H9 (cell line): ENCODE data around the gene ADAMTSL3. TPM values are rescaled to one million over a fixed set of nuclear protein-coding genes. Genes with fewer than 3 reads are reported as not detected.

Source experiments
- DNase-seq: peaks from one replicate; pipeline ENCODE4 v3.0.0-alpha.2; 2017
- H2AFZ ChIP-seq: one replicate; pipeline ENCODE4 v1.6.1; 2013; ENCODE audit warnings: mild to moderate bottlenecking, low read length, control low read depth, moderate library complexity
- H2AK5ac ChIP-seq: 2 replicates; pipeline ENCODE4 v1.6.1; 2013; ENCODE audit warnings: low read length, control low read depth, mixed read lengths; ENCODE audit not compliant: insufficient read length
- H2BK120ac ChIP-seq: one replicate; pipeline ENCODE4 v1.6.1; 2013; ENCODE audit warnings: low read depth, mild to moderate bottlenecking, low read length, control low read depth, inconsistent platforms; ENCODE audit not compliant: poor library complexity, severe bottlenecking
- H2BK12ac ChIP-seq: 2 replicates; pipeline ENCODE4 v1.6.1; 2013; ENCODE audit warnings: low read length, control low read depth, mixed read lengths, low read depth; ENCODE audit not compliant: insufficient read length
- H2BK15ac ChIP-seq: 2 replicates; pipeline ENCODE4 v1.6.1; 2013; ENCODE audit warnings: low read depth, low read length, control low read depth
- H2BK20ac ChIP-seq: one replicate; pipeline ENCODE4 v1.6.1; 2013; ENCODE audit warnings: low read depth, mild to moderate bottlenecking, low read length, control low read depth, inconsistent platforms; ENCODE audit not compliant: poor library complexity, severe bottlenecking
- H2BK5ac ChIP-seq: 2 replicates; pipeline ENCODE4 v1.6.1; 2013; ENCODE audit warnings: low read length, control low read depth, mixed read lengths; ENCODE audit not compliant: insufficient read length
- H3K14ac ChIP-seq: 2 replicates; pipeline ENCODE4 v1.6.1; 2013; ENCODE audit warnings: low read length, control low read depth; ENCODE audit not compliant: insufficient read depth
- H3K18ac ChIP-seq: 2 replicates; pipeline ENCODE4 v1.6.1; 2013; ENCODE audit warnings: low read depth, mild to moderate bottlenecking, mixed read lengths, low read length, control low read depth; ENCODE audit not compliant: insufficient read length
- H3K23ac ChIP-seq: 2 replicates; pipeline ENCODE4 v1.6.1; 2013; ENCODE audit warnings: low read length, control low read depth, mixed read lengths, low read depth; ENCODE audit not compliant: insufficient read length
- H3K23me2 ChIP-seq: 2 replicates; pipeline ENCODE4 v1.6.1; 2013; ENCODE audit warnings: low read depth, mild to moderate bottlenecking, mixed read lengths, low read length, control low read depth; ENCODE audit not compliant: insufficient read length, poor library complexity, severe bottlenecking
- H3K27ac ChIP-seq: 2 replicates; pipeline ENCODE4 v1.5.1; 2013; ENCODE audit warnings: low read length, control low read depth, mixed read lengths, low read depth; ENCODE audit not compliant: insufficient read length
- H3K27me3 ChIP-seq: 2 replicates; pipeline ENCODE4 v1.6.1; 2013; ENCODE audit warnings: low read length, control low read depth, inconsistent platforms; ENCODE audit not compliant: insufficient read depth
- H3K4ac ChIP-seq: 2 replicates; pipeline ENCODE4 v1.6.1; 2013; ENCODE audit warnings: low read depth, mild to moderate bottlenecking, control low read depth, inconsistent platforms, low read length, moderate library complexity
- H3K4me1 ChIP-seq: 2 replicates; pipeline ENCODE4 v1.6.1; 2013; ENCODE audit warnings: low read length, control low read depth, inconsistent platforms; ENCODE audit not compliant: insufficient read depth
- H3K4me2 ChIP-seq: 2 replicates; pipeline ENCODE4 v1.6.1; 2013; ENCODE audit warnings: low read length, control low read depth, mixed read lengths; ENCODE audit not compliant: insufficient read length, insufficient read depth
- H3K56ac ChIP-seq: 2 replicates; pipeline ENCODE4 v1.6.1; 2013; ENCODE audit warnings: low read depth, mild to moderate bottlenecking, mixed read lengths, low read length, control low read depth; ENCODE audit not compliant: insufficient read length
- H3K79me1 ChIP-seq: 2 replicates; pipeline ENCODE4 v1.6.1; 2013; ENCODE audit warnings: low read depth, mild to moderate bottlenecking, moderate library complexity, low read length, control low read depth, inconsistent platforms; ENCODE audit not compliant: insufficient read depth, poor library complexity, severe bottlenecking
- H3K79me2 ChIP-seq: 2 replicates; pipeline ENCODE4 v1.6.1; 2013; ENCODE audit warnings: low read length, control low read depth, inconsistent platforms; ENCODE audit not compliant: insufficient read depth
- H3K9ac ChIP-seq: 2 replicates; pipeline ENCODE4 v1.6.1; 2013; ENCODE audit warnings: low read length, control low read depth, mixed read lengths; ENCODE audit not compliant: insufficient read length; ENCODE audit errors: extremely low read depth
- H3K9me3 ChIP-seq: one replicate; pipeline ENCODE4 v1.6.1; 2013; ENCODE audit warnings: low read depth, low read length, inconsistent platforms; ENCODE audit not compliant: control insufficient read depth
- H3T11ph ChIP-seq: one replicate; pipeline ENCODE4 v1.6.1; 2013; ENCODE audit warnings: mild to moderate bottlenecking, low read length, control low read depth, inconsistent platforms
- H4K20me1 ChIP-seq: one replicate; pipeline ENCODE4 v1.6.1; 2013; ENCODE audit not compliant: control insufficient read depth, insufficient read length, insufficient read depth
- H4K5ac ChIP-seq: 2 replicates; pipeline ENCODE4 v1.6.1; 2013; ENCODE audit warnings: low read depth, mild to moderate bottlenecking, mixed read lengths, low read length, control low read depth; ENCODE audit not compliant: insufficient read length
- H4K8ac ChIP-seq: replicated peaks from 2 replicates; pipeline ENCODE4 v1.6.1; 2013; ENCODE audit warnings: low read length, control low read depth, mixed read lengths, low read depth; ENCODE audit not compliant: insufficient read length
- H4K91ac ChIP-seq: 2 replicates; pipeline ENCODE4 v1.6.1; 2013; ENCODE audit warnings: low read depth, mild to moderate bottlenecking, moderate library complexity, mixed read lengths, low read length, control low read depth; ENCODE audit not compliant: insufficient read length
- H3K27ac Mint-ChIP-seq, 3 experiments: 2 replicates in 2 of 3; 3 replicates in 1 of 3; pipeline ENCODE4 v1.8.0; 2020 to 2021; ENCODE audit warnings: mixed read lengths in 3 of 3, mild to moderate bottlenecking in 1 of 3, moderate library complexity in 1 of 3
- H3K27me3 Mint-ChIP-seq: 2 replicates; pipeline ENCODE4 v1.8.0; 2021; ENCODE audit warnings: low read depth, mild to moderate bottlenecking, moderate library complexity, mixed read lengths
- H3K36me3 Mint-ChIP-seq, 3 experiments: 2 replicates in 2 of 3; 3 replicates in 1 of 3; pipeline ENCODE4 v1.8.0; 2020 to 2021; ENCODE audit warnings: low read depth in 3 of 3, mixed read lengths in 3 of 3; ENCODE audit not compliant: insufficient read depth in 1 of 3
- H3K4me1 Mint-ChIP-seq, 2 experiments: 2 replicates each; pipeline ENCODE4 v1.8.0; 2020; ENCODE audit warnings: mixed read lengths in 2 of 2
- H3K4me3 Mint-ChIP-seq, 2 experiments: 2 replicates in 1 of 2; 3 replicates in 1 of 2; pipeline ENCODE4 v1.8.0; 2020 to 2021; ENCODE audit warnings: mild to moderate bottlenecking in 2 of 2, mixed read lengths in 2 of 2, moderate library complexity in 1 of 2
- H3K9me3 Mint-ChIP-seq, 2 experiments: 2 replicates in 1 of 2; 3 replicates in 1 of 2; pipeline ENCODE4 v1.8.0; 2020; ENCODE audit warnings: mild to moderate bottlenecking in 2 of 2, mixed read lengths in 2 of 2, moderate library complexity in 1 of 2
- WGBS: extraction: QIAGEN DNeasy Blood & Tissue Kit; methylation state at CpG from one replicate; pipeline ENCODE4 v1.1.7; 2013; ENCODE audit warnings: missing lambda C conversion rate, low lambda C conversion rate, mixed read lengths; ENCODE audit not compliant: insufficient read length; ENCODE audit errors: extremely low coverage; 5-methylcytosine and 5-hydroxymethylcytosine counted together
- total RNA-seq: library from RNA; stranded (reverse); gene quantifications from 2 replicates; pipeline ENCODE4 v1.2.1, GENCODE V29; 2021
- TF ChIP-seq, protein P1 (sequence below): fragments of 200-600 bp; sonication (generic); conservative IDR thresholded peaks from 3 replicates; pipeline ENCODE4 v1.8.0; 2021; ENCODE audit warnings: antibody characterized with exemption, mild to moderate bottlenecking

ADAMTSL3 gene
- total RNA-seq, 1 experiment from 2014 or later: 0.39 TPM

DNA sequence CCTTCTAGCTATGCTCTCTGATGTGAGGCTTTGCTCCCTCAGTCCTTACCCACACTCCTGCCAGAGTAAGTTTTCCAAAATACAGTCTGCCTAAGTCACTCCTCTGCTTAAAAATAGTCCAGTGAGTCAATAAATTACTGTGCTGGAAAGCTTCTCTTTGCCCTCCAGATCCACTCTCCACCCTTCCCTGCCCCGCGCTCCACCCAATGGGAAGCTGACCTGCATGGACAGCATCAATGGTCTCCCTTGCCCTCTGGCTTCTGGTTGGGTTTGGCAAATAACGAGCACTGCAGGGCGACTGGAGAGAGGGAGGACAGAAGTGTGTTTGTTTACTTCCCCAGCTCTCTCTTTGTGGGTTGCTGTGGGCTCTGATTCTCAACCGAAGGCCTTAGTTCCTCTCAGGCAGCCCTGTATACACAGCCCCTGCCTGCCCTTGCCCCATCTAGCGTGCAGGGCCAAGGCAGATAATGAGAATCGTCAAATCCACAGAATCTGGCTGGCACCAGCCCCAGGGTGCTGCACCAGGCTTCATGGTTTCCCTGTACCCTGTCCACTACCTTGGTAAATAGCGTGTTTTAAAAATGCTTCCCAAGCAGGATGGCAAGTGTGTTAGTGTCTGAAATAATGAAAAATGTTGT, 110.4 kb downstream of the ADAMTSL3 start:
- Histone ChIP-seq H3K4me2 (no peak overlapping the region), H2AK5ac (no peak overlapping the region), H4K8ac (no peak overlapping the region), H3K14ac (no peak overlapping the region), H3K9me3 (no peaks in the 10 kb centered on the region), H4K5ac (no peak overlapping the region), H3K79me1 (no peaks in the 10 kb centered on the region), H3K56ac (no peak overlapping the region), H2BK12ac (no peak overlapping the region), H2BK5ac (no peak overlapping the region), H3K18ac (peak overlapping the region; percentile 37), H3T11ph (no peak overlapping the region), H4K91ac (no peak overlapping the region), H3K23me2 (no peaks in the 10 kb centered on the region), H3K23ac (no peak overlapping the region), H2BK15ac (no peak overlapping the region), H2BK20ac (no peak overlapping the region), H3K4ac (no peak overlapping the region), H4K20me1 (no peaks in the 10 kb centered on the region), H2AFZ (no peak overlapping the region), H3K9ac (no peak overlapping the region), H3K79me2 (no peaks in the 10 kb centered on the region), H3K27ac (no peak overlapping the region), H3K4me1 (no peaks in the 10 kb centered on the region), H3K27me3 (no peaks in the 10 kb centered on the region), H2BK120ac (no peak overlapping the region)
- no CpG with 5 or more reads among the region's 8 CpGs for WGBS
- no peaks in the 10 kb centered on the region for H3K36me3 Mint-ChIP-seq
- no peaks in the 10 kb centered on the region for H3K4me1 Mint-ChIP-seq
- no peak overlapping the region for H3K27ac Mint-ChIP-seq
- TF ChIP-seq, protein P1, sequence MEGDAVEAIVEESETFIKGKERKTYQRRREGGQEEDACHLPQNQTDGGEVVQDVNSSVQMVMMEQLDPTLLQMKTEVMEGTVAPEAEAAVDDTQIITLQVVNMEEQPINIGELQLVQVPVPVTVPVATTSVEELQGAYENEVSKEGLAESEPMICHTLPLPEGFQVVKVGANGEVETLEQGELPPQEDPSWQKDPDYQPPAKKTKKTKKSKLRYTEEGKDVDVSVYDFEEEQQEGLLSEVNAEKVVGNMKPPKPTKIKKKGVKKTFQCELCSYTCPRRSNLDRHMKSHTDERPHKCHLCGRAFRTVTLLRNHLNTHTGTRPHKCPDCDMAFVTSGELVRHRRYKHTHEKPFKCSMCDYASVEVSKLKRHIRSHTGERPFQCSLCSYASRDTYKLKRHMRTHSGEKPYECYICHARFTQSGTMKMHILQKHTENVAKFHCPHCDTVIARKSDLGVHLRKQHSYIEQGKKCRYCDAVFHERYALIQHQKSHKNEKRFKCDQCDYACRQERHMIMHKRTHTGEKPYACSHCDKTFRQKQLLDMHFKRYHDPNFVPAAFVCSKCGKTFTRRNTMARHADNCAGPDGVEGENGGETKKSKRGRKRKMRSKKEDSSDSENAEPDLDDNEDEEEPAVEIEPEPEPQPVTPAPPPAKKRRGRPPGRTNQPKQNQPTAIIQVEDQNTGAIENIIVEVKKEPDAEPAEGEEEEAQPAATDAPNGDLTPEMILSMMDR: no peak
- H3K27me3 Mint-ChIP-seq: peaks cover 3% of the 10 kb centered on the region; the same call in 1 of the 2 replicates
- no peak for DNase-seq
- no peak overlapping the region for H3K4me3 Mint-ChIP-seq
- peaks cover 0 to 4% of the 10 kb centered on the region in 2 experiments; a peak in 2 of 5 replicates for H3K9me3 Mint-ChIP-seq
